Heart left ventricle (tissue), 13 donors: ENCODE data around the gene OR52W1.

Experiments
- CTCF ChIP-seq, 12 donors: fragments of 200-600 bp; sonication (generic) in 4 of 12; IDR thresholded peaks; one replicate each; pipeline versions ENCODE4 v1.5.0 to v1.8.0; 2018 to 2022; ENCODE audit warnings: antibody characterized with exemption in 12 of 12, mild to moderate bottlenecking in 5 of 12
- POLR2A ChIP-seq, 2 donors: fragments of 450-650 bp; IDR thresholded peaks; one replicate each; pipeline ENCODE4 v1.6.1; 2017; ENCODE audit warnings: antibody characterized with exemption in 2 of 2, mild to moderate bottlenecking in 2 of 2, moderate library complexity in 2 of 2
- donor health status: ischemic (EF 13 %, LVEDD 7.1; RV severe dilation, severe dysfunction).
- donor health status: DM: no; HTN: yes; CAD: no.
- donor health status: DM: no; HTN: no; CAD: no.
- donor health status: ischemic (EF 25% LVEDD 6.9; RV normal size, moderate dysfunction).
- donor health status: ischemic (EF 25% LVEDD 5.7; RV mildly dilated, moderate dysfunction).
- donor health status: ischemic (EF 35%, LVEDD 5.7; RV mildly dilated, moderate dysfunction).
- donor health status: nonischemic (EF 11% LVEDD 7.7; RV severe dilation, severe dysfunction).
- donor health status: DM: yes; HTN: yes; CAD: no.
- donor health status: PGD.
- donor health status: ischemic (EF 29% LVEDD 5.4; RV normal size, mild dysfunction).
- donor health status: nonischemic (EF 23%, LVEDD 6.1; RV moderate dilation, normal function).

GRCh38 chr11:6200975-6201374 lies 2.0 kb downstream of the OR52W1 start:
- TF ChIP-seq CTCF (IDR thresholded peaks at IDR 0.05) (no peak), POLR2A (IDR thresholded peaks at IDR 0.05) (no peak)
